GF-D8 (cell line): ENCODE data around the gene TAPBPL.
"Not testable (repeated sequence)": the region's sequence is repeated elsewhere in the genome, so short reads cannot be mapped to it uniquely, and the experiment has no call there.

Experiments used
- DNase-seq: peaks from one replicate; lab custom pipeline; 2025; lab: John Stamatoyannopoulos, UW

Gene TAPBPL

GRCh38 chr12:6493497-6494257, 41.8 kb downstream of the TAPBPL start, which contains the start of gene NCAPD2:
TSS of gene NCAPD2 (plus strand) at chr12:6494102. CDS start at chr12:6495099, 997 bp downstream.
- peak; percentile 92 for DNase-seq

GRCh38 chr12:6494258-6494743, 42.5 kb downstream of the TAPBPL start:
- DNase-seq: peak; percentile 89

GRCh38 chr12:6494968-6495367, 43.1 kb downstream of the TAPBPL start:
- DNase-seq: no peak

- DNase-seq: not testable (repeated sequence)
These were observed 45.4 kb downstream of the TAPBPL start for GRCh38 chr12:6497291-6497690.

- DNase-seq: no peak
These were observed 48.6 kb downstream of the TAPBPL start for GRCh38 chr12:6500466-6500865.

GRCh38 chr12:6507102-6507998, 55.5 kb downstream of the TAPBPL start:
- no peak for DNase-seq

- no peak for DNase-seq
These were observed 56.2 kb downstream of the TAPBPL start for GRCh38 chr12:6508087-6508486.
